ENCODE results near the gene CADPS.

CADPS gene

DNA sequence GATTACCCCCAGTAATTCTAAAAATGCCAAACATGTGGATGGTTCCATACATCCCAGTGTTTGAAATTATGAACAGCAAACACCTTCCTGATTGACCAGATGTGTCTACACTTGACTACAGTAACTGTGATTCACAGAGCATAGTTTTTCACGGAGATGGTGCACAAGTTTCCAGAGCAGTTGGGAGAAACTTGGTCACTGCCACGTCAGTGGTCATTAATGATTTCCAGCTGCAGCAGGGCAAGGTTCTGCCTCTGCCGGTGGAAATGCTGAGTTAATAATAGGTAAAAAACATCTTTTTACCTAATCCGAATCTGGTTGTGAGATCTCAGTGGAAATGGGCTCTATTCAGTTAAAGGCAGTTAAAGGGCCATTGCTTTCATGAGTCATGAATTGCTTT is 347.7 kb downstream of the CADPS start:
- H3K4me3 Mint-ChIP-seq = no peak overlapping the region

DNA sequence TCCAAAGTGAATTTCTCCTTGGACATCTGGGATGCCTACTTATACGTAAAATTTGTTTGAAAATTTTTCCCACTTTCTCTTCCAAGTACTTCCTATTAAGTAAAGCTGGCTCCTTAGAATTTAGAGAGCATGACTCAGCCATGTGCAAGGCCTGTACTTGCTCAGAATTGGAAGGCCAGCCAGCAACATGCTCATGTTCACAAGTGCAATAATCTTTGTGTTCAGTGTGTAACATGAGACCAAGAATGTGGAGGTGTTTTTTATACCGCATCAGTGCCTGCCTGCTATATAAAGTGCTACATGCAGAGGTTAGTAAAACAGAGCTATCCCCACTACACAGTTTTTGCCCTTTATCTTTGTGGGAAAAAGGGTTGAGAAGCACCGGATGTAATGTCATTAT is 349.9 kb downstream of the CADPS start:
- no peak for TF ChIP-seq CTCF (IDR thresholded peaks at IDR 0.05)
- Mint-ChIP-seq H3K27me3 (ENCODE audit: low read depth, poor library complexity) (peaks cover 24% of the 10 kb centered on the region), H3K9me3 (no peaks in the 10 kb centered on the region), H3K27ac (no peak overlapping the region), H3K4me1 (no peaks in the 10 kb centered on the region), H3K4me3 (no peak overlapping the region), H3K36me3 (ENCODE audit: low read depth) (no peaks in the 10 kb centered on the region)
- no peak for DNase-seq

More for the DNA sequence above, 347.7 kb downstream of the CADPS start:
- no peaks in the 10 kb centered on the region for H3K9me3 Mint-ChIP-seq
- no peak for TF ChIP-seq CTCF (IDR thresholded peaks at IDR 0.05)
- no peak overlapping the region for H3K27ac Mint-ChIP-seq
- no peaks in the 10 kb centered on the region for H3K4me1 Mint-ChIP-seq
- peaks cover 24% of the 10 kb centered on the region for H3K27me3 Mint-ChIP-seq (ENCODE audit: low read depth, poor library complexity)
- no peak for DNase-seq
- H3K36me3 Mint-ChIP-seq (ENCODE audit: low read depth) = no peaks in the 10 kb centered on the region

DNA sequence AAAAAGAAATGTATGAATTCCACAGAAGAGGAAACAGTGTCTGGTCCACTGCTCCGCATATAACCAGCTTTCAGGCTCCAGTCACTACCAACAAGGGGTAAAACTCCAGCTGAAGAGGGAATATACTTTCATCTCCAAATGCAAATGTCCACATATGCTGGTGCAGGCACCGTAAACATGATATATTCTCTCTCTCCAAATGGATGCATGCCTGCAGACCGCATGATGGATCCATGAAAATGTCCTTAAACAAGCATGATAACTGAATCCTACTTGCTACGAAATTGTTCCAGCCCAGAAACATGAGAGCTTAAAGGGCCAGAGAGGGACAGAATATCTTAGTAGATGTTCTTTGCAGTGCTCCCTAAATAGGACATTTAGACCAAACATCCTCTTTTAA is 351.5 kb downstream of the CADPS start:
- H3K36me3 Mint-ChIP-seq (ENCODE audit: low read depth) = no peaks in the 10 kb centered on the region
- H3K27ac Mint-ChIP-seq = no peak overlapping the region
- no peak for TF ChIP-seq CTCF (IDR thresholded peaks at IDR 0.05)
- no peaks in the 10 kb centered on the region for H3K9me3 Mint-ChIP-seq
- DNase-seq = no peak
- peaks cover 29% of the 10 kb centered on the region for H3K27me3 Mint-ChIP-seq (ENCODE audit: low read depth, poor library complexity)
- no peaks in the 10 kb centered on the region for H3K4me1 Mint-ChIP-seq
- no peak overlapping the region for H3K4me3 Mint-ChIP-seq

DNA sequence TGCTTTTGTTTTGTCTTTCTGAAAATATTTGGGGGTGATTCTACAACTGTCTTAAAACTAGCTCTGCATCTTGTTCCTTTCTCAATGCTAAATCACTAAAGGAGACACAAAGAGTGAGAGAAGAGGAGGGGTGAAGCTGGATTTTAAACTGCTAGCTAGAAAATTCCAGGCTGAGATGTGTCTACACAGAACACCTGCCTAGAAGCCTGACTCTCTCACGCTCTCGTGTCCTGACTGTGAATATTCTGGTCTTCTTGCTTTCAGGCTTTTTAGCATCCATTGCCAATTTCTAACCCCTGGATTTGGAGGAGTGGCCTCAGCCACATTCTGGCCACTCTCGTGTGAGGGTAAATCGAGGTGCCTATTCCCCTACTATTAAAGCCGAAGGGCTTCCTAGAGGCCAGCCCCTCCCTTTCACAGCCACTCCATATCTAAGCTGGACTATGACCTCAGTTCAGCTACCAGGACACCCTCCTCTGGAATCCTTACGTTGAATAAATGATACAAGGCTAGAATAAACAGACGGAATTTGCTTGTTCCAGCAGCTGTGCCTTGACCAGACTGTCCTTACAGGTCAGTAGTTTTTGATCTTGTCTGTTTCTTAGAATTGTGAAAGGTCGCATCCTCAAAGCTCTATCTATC is 353.6 kb downstream of the CADPS start:
- DNase-seq = no peak
- no peaks in the 10 kb centered on the region for H3K9me3 Mint-ChIP-seq
- no peak overlapping the region for H3K4me3 Mint-ChIP-seq
- no peak for TF ChIP-seq CTCF (IDR thresholded peaks at IDR 0.05)
- peaks cover 32% of the 10 kb centered on the region for H3K27me3 Mint-ChIP-seq (ENCODE audit: low read depth, poor library complexity)
- no peak overlapping the region for H3K27ac Mint-ChIP-seq
- H3K36me3 Mint-ChIP-seq (ENCODE audit: low read depth) = no peaks in the 10 kb centered on the region
- H3K4me1 Mint-ChIP-seq = no peaks in the 10 kb centered on the region

DNA sequence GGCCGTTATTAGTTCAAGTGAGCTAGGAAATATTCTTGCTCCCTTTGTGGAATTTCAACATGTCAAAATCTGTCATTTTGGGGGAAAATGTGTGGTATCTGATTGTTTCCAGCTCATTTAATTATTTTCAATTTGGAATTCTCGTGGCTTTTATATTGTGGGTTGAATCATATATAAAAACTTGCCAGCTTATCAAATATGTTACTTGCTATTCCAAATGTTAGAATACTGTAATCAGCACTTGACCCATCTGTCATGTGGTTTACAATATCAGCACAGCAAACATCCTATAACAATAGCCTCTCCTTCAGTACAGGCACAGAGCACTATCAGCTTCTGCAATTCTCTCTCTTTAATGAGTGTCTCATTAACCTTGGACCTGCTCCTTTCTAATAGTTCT is 371.7 kb downstream of the CADPS start:
- DNase-seq = no peak
- no peak overlapping the region for H3K4me3 Mint-ChIP-seq
- H3K27me3 Mint-ChIP-seq (ENCODE audit: low read depth, poor library complexity) = peaks cover 17% of the 10 kb centered on the region
- no peak overlapping the region for H3K27ac Mint-ChIP-seq
- no peaks in the 10 kb centered on the region for H3K4me1 Mint-ChIP-seq
- TF ChIP-seq CTCF (IDR thresholded peaks at IDR 0.05) = no peak
- no peaks in the 10 kb centered on the region for H3K36me3 Mint-ChIP-seq (ENCODE audit: low read depth)
- no peaks in the 10 kb centered on the region for H3K9me3 Mint-ChIP-seq
